Activated naive CD8-positive, alpha-beta T cell treated with anti-CD3 and anti-CD28 coated beads, Interleukin-2, amount 50 U/mL, for 16 hours (primary cell): Measurements from ENCODE around the gene SLC51B.
"Not testable (repeated sequence)": the region's sequence is repeated elsewhere in the genome, so short reads cannot be mapped to it uniquely, and the experiment has no call there.

Experiments
- DNase-seq: peaks from one replicate; pipeline ENCODE4 v3.0.0-alpha.2; 2020; ENCODE audit warnings: low read depth, low spot score

The SLC51B gene

DNA sequence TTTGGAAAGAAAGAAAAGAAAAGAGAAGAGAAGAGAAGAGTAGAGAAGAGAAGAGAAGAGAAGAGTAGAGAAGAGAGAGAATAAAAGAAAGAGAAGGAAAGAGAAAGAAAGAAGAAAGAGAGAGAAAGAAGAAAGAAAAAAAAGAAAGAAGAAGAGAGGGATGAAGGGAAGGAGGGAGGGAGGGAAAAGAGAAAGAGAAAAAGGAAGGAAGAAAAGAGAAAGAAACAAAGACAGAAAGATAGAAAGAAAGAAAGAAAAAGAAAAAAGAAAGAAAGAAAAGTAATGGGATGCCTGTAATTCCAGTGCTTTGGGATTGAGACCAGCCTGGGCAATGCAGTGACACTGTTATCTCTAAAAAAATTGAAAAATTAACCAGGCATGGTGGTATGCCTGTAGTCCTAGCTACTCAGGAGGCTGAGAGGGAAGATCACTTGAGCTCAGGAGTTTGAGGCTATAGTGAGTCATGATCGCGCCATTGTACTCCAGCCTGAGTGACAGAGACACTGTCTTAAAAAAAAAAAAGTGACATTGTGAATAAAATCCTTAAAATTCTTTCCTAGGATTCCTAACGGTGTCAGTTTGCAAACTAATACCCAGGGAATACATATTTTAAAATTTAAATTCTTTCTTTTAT is 20.9 kb downstream of the SLC51B start:
- no peak for DNase-seq

DNA sequence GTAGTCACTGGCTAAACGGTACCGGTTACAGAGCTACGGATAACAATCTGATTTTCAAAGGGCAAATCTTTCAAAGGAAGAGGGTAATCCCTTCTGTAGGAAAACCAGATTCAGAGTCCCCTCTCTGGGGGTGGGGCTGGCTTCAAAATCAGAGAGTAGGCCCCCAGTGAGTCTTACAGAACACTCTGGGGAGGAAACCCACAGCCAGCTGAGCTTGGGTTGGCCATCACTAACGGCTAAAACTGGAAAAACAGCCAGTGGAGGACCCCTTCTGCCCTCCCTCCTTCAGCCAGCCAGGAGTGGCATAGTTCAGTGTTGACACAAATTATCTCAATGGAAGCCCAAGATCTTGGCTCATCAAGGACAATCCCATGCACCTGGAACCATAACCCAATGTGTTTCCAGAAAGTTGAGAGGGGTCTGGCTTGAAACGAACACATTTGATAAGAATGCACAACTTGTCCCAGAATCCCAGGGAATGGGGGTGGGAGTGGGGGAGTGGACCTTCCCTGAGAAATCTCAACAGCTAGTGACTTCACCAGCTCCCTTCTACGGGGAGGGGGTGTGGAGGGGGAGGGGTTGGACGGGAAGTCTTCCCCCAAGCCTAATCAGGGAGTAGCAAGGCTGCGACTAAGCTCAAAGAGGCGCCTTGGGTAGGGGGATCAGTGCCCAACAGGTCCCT is 21.6 kb downstream of the SLC51B start:
- no peak for DNase-seq

DNA sequence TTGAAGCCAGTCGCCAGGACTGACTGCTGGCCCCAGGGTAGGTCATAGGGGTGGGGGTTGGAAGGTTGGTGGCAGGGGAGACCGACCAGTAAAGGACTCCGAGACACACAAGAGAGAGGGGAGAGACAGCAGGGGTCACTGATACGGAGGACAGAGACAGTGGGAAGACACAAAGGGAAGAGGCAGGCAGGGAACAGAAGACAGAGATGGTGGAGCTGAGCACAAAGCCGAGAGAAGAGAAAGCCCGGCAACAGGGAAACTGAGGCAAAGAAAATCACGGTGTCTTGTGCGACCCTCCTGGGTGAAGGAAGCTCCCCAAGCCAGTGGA is 22.1 kb downstream of the SLC51B start:
- DNase-seq = no peak

DNA sequence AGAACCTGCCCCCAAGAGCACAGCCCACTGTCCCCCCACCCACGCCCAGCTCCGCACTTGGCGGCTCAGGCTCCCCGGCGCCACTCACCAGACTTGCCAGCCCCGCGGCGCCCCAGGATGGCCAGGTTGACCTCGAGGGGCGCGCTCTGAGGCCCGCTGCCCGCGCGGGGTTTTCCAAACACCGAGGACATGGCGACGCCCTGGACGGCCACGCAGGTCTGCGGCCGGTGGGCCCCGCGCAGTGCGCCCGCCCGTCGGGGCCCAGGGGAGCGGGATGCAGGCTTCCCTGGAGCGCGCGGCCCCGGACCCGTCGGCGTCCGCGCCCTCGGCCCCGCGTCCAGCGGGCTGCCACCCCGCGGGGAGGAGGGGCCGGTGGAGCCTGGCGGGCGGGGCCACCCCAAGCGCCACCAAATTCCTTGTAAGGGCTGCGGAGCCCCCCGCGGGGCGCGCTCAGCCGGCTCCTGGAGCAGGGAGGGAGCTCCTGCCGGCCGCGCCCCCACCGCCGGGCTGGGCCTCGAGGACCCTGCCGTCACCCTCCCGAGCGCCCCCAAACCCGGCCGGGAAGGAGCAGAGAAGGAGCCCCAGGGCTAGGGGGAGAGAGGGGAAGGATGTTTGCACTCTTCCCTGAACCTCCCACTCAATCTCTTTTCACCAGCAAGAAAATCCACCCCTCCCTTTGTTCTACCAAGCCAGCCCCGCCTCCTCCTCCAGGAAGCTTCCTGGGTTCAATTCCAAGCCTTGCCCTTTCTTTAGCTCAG is 22.6 kb downstream of the SLC51B start, which contains the start of gene RASL12:
TSS of gene RASL12 (minus strand) at position 347 of the 758 bp plus-strand sequence. CDS start at position 191, 156 bp downstream.
- DNase-seq = no peak

DNA sequence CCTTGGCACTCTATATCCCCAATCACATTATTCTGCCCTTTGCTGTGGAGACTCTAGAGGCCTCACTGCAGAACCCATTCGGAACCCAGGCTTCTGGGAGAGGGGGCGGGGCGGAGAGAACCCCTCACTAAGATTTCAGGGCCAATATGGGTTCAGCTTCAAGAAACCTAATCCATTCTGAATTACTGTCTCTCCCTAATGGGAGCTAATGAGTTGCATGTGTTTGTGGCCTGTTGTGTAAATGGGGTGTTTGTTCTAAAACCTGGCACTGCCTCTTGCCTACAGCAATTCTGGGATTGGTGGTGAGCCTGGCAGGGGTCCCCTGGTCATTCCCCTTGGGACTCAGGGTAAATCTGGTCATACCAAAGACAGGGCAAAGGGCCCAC is 23.2 kb downstream of the SLC51B start:
- DNase-seq = no peak

DNA sequence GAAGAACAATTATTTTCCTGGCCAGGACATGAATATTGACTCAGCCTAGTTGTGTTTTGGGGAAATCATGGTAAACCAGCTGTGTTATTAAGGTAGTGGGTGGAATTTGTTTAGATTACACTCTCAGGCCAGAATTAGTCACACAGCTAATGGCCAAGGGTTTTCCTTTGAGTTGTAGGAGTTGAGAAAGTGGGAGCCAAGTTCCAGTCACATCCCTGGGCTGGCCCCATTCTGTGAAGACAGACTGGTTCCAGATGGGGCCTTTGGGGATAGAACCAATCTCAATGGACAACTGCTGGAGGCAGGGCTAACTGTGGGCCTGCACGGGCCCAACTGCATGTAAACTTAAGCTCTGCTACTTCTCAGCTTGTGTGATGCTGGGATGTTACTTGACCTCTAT is 24.0 kb downstream of the SLC51B start:
- no peak for DNase-seq

DNA sequence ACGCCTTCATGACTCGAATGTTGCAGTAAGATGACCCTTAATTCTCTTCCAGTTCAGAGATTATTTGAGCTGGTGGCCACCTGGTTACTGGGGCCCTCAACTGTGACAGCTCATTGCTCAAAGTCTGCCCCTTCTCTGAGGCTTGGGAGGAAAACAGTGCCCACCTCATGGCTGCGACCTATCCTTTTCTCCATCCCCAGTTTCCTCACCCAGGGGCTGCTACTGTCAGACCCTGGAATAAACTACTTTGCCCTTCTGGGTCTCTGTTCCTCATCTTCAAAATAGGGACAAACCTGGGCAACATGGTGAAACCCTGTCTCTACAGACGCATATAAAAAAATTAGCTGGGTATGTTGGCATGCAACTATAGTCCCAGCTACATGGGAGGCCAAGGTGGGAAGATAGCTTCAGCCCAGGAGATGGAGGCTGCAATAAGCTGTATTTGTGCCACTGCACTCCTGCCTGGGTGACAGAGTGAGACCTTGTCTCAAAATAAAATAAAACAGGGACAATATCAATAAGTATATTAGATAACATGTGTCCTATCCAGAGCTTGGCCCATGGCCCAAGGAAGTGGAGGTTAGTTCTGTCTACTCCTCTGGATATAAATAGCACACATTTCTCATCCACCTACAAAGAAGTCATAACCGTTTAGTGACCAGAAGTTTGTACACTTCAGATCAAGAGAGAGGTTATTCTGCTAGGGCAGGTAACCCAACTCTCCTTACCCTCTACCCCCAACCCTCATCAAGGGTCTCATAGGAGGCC is 24.8 kb downstream of the SLC51B start:
- no peak for DNase-seq

DNA sequence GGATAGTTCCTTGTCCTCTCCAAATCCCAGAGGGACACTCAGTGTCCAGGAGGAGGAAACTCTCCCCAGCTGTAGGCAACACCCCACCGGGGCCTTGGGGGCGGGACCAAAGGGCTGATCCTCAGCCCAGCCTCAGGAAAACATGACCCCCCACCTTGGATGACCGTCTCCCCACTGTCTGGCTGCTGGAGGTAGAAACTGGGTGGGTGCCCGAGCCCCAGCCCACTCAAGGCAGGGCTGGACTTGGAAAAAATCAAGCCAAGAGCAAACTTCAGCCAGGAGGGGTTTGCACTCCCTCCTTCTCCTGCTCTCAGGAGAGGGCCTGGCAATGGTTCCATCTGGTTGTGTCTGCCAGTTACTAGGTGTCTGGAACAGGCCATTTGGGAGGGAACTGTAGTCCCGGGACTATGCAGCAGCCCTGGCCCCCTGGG is 26.2 kb downstream of the SLC51B start:
- DNase-seq = no peak

DNA sequence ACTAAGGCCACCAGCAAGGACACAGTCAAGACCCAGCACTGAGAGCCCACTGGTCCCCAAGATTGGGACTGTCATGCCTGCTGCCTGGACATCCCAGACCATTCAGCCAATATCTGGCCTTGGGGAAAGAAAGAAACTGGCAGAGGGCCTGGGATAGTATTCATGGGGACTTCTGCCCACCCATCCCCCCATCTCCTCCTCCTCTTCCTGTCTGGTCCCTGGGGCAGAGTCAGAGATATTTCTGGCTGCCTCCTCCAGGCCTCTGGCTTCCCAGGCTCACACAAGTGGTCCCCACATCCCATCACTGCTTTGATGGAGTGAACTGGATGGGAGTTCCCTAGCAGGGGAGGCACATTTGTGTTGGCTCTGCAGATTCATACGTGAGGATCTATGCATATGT is 26.8 kb downstream of the SLC51B start:
- DNase-seq = no peak

DNA sequence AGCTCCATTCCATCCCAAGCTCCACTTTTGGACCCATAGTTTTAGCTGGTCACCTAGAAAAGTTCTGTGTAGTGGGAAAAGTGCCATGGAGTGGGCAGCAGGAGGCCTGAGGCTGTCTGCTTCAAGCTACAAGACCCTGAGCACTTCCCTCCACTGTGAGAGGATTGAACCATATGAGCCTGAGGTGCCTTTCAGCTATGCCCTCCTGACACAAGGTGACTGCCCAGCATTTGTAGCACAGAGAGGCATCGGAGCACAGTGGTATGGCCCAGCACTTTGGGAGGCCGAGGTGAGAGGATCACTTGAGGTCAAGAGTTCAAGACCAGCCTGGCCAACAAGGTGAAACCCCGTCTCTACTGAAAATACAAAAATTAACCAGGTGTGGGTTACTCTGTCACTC is 27.4 kb downstream of the SLC51B start:
- DNase-seq = no peak

DNA sequence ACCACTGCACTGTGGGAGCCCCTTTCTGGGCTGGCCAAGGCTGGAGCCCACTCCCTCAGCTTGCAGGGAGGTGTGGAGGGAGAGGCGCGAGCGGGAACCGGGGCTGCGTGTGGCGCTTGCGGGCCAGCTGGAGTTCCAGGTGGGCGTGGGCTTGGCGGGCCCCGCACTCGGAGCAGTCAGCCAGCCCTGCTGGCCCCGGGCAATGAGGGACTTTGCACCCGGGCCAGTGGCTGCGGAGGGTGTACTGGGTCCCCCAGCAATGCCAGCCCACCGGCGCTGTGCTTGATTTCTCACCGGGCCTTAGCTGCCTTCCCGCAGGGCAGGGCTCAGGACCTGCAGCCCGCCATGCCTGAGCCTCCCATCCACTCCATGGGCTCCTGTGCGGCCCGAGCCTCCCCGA is 29.8 kb downstream of the SLC51B start:
- DNase-seq = not testable (repeated sequence)

DNA sequence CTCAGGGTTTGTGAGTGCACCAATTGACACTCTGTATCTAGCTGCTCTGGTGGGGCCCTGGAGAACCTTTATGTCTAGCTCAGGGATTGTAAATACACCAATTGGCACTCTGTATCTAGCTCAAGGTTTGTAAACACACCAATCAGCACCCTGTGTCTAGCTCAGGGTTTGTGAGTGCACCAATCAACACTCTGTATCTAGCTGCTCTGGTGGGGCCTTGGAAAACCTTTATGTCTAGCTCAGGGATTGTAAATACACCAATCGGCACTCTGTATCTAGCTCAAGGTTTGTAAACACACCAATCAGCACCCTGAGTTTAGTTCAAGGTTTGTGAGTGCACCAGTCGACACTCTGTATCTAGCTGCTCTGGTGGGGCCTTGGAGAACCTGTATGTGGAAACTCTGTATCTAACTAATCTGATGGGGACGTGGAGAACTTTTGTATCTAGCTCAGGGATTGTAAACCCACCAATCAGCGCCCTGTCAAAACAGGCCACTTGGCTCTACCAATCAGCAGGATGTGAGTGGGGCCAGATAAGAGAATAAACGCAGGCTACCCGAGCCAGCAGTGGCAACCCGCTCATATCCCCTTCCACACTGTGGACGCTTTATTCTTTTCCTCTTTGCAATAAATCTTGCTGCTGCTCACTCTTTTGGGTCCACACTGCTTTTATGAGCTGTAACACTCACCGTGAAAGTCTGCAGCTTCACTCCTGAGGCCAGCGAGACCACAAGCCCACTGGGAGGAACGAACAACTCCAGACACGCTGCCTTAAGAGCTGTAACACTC is 30.6 kb downstream of the SLC51B start:
- DNase-seq = not testable (repeated sequence)

DNA sequence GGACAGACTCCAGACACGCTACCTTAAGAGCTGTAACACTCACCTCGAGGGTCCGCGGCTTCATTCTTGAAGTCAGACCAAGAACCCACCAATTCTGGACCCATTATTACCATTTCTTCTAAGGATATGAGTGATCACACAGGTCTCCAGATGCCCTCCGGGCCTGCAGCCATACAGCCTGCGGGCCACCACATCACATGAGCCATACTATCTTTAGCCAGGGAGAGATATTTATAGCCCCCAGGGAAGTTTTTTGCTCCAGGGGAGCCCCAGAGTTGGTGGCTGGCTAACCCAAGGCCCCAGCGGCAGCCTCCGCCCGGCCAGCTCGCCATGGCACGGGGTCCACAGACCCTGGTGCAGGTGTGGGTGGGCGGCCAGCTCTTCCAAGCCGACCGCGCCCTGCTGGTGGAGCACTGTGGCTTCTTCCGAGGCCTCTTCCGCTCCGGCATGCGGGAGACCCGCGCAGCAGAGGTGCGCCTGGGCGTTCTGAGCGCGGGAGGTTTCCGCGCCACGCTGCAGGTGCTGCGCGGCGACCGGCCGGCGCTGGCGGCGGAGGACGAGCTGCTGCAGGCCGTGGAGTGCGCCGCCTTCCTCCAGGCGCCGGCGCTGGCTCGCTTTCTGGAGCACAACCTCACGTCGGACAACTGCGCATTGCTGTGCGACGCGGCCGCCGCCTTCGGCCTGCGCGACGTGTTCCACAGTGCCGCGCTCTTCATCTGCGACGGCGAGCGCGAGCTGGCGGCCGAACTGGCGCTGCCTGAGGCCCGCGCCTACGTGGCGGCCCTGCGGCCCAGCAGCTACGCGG is 31.5 kb downstream of the SLC51B start, which contains the start of gene KBTBD13:
TSS of gene KBTBD13 (plus strand) at position 261 of the 805 bp plus-strand sequence. CDS start at position 331, 70 bp downstream.
- no peak for DNase-seq

DNA sequence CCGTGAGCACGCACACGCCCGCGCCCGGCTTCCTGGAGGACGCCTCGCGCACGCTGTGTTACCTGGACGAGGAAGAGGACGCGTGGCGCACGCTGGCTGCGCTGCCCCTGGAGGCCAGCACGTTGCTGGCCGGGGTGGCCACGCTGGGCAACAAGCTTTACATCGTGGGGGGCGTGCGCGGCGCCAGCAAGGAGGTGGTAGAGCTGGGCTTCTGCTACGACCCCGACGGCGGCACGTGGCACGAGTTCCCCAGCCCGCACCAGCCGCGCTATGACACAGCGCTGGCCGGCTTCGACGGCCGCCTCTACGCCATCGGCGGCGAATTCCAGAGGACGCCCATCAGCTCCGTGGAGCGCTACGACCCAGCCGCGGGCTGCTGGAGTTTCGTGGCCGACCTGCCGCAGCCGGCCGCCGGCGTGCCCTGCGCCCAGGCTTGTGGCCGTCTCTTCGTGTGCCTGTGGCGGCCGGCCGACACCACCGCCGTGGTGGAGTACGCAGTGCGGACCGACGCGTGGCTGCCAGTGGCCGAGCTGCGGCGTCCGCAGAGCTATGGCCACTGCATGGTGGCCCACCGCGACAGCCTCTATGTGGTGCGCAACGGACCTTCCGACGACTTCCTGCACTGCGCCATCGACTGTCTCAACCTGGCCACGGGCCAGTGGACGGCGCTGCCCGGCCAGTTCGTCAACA is 32.2 kb downstream of the SLC51B start:
- no peak for DNase-seq

DNA sequence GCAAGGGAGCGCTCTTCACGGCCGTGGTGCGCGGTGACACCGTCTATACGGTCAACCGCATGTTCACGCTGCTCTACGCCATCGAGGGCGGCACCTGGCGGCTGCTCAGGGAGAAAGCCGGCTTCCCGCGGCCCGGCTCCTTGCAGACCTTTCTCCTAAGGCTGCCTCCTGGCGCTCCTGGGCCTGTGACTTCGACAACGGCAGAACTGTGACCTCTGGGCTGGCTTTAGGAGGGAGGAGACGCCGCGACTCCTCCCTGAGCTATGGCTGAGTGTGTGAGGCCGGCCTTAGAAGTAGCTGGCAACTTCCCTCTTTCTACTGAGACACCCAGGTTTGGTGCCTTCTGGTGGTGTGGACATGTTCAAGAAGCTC is 32.8 kb downstream of the SLC51B start:
- DNase-seq = no peak

DNA sequence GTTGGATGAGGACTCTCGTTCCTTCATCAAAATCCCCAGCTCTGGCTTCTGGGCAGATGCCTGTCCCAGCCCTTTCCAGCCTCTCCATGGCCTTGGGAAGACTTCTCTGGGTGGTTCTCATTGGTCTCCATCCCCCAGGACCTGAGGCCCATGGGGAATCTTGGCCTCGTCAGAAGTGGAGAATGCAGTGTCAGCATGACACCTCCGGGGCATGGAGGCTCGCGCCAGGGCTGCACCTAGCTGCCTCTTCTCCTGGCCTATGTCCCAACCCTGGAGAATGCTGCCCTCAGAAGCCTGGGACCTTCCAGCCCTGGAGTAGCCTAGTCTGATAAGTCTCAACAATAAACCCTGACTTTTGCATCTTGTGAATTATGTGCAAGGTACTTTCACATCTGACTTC is 34.4 kb downstream of the SLC51B start:
- DNase-seq = no peak

DNA sequence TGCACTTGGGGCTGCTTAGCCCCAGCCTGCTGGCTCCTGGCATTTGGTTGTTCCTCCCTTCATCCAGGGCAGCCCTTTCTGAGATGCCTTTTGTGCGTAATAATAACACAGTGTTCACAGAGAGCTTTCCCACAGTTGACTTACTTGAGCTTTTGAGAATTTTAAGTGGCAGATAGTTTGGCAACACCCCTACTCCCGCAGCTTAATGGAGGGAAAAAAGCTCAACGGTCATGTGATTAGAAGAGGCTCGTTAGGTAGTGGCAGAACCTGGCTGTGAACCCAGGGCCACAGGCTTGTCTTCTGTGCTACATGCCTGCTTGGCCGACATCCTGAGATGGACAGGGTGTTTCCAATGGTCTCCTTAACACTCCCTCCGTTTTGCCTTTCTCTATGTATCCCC is 36.1 kb downstream of the SLC51B start:
- no peak for DNase-seq

DNA sequence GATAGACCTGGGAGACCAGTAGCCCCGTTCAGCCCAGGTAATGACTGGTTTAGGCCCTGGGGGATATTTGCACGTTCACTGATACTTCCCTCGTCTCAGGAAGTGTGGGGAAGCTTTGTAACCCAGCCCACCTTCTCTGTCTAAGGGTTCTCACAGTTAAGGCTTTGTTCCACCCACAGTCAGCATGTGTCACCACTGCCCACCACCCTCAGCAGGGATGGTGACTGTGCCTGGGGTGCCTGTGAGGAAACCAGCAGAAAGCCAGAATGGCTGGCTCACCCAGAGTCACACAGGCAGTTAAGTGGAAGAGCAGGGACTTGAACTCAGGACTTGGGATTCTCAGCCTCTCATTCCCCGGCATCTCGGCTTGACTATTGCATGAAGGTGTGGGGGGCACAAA is 36.6 kb downstream of the SLC51B start:
- DNase-seq = no peak

DNA sequence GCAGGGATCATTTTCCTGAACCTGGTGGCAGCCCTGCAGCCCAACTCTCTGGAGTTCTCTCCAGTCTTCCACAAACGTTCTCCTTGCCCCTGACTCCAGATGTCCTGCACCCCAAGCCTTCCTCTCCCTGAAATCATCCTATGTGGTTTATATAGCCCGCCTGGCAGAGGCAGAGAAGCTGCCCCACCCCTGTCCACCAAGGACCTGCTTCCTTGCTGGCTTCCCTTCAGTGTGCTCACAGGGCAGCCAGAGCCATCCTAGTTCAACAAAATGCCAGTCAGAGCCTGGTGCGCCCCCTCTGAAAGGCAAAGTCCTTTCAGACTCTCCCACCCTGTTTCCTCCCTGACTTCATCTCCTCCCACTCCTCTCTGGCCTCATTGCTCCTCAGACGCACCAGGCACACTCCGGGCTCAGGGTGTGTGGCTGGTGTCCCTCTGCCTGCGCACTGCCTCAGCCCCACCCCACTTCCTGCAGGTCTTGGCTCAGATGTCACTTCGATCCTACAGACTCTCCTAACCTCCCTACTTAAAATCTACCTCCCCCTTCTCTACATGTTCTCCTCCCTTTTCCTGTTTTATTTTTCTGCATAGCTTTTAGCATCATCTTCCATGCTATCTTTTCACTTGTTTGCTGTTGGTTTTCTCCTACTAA is 37.2 kb downstream of the SLC51B start:
- DNase-seq = no peak
